ENCODE data around the gene MAPK8IP1.
"Not testable (repeated sequence)": the region's sequence is repeated elsewhere in the genome, so short reads cannot be mapped to it uniquely, and the experiment has no call there.

Gene MAPK8IP1

GRCh38 chr11:45890886-45891550 is 5.6 kb downstream of the MAPK8IP1 start:
- no peak for DNase-seq

- no peak for DNase-seq
Measured at GRCh38 chr11:45892856-45893255, 7.4 kb downstream of the MAPK8IP1 start.

GRCh38 chr11:45894555-45895247 is 9.2 kb downstream of the MAPK8IP1 start:
- no peak for DNase-seq

GRCh38 chr11:45895553-45896259 is 10.3 kb downstream of the MAPK8IP1 start:
- no peak for DNase-seq

GRCh38 chr11:45896422-45896984 is 11.1 kb downstream of the MAPK8IP1 start:
- no peak for DNase-seq

- no peak for DNase-seq
Measured at GRCh38 chr11:45897556-45897955, 12.1 kb downstream of the MAPK8IP1 start.

- no peak for DNase-seq
Measured at GRCh38 chr11:45899086-45899447, 13.6 kb downstream of the MAPK8IP1 start.

GRCh38 chr11:45899448-45900174 is 14.2 kb downstream of the MAPK8IP1 start:
- DNase-seq = peak; percentile 29

GRCh38 chr11:45900175-45900800 is 14.8 kb downstream of the MAPK8IP1 start:
- not testable (repeated sequence) for DNase-seq

- DNase-seq = no peak
Measured at GRCh38 chr11:45900916-45901617, 15.6 kb downstream of the MAPK8IP1 start.

GRCh38 chr11:45901626-45902025 is 16.2 kb downstream of the MAPK8IP1 start:
- DNase-seq = no peak

GRCh38 chr11:45902452-45903380 is 17.3 kb downstream of the MAPK8IP1 start:
- no peak for DNase-seq

- no peak for DNase-seq
Measured at GRCh38 chr11:45904309-45904915, 19.0 kb downstream of the MAPK8IP1 start.

- no peak for DNase-seq
Measured at GRCh38 chr11:45905095-45905494, 19.6 kb downstream of the MAPK8IP1 start.

- not testable (repeated sequence) for DNase-seq
Measured at GRCh38 chr11:45905576-45905975, 20.1 kb downstream of the MAPK8IP1 start.

- no peak for DNase-seq
Measured at GRCh38 chr11:45906096-45906682, 20.7 kb downstream of the MAPK8IP1 start.

- no peak for DNase-seq
Measured at GRCh38 chr11:45906965-45907611, 21.6 kb downstream of the MAPK8IP1 start, which contains the start of gene FREY1. Gene FREY1 (minus strand): TSS chr11:45907271. CDS start chr11:45907245, 26 bp downstream.

- no peak for DNase-seq
Measured at GRCh38 chr11:45907911-45908370, 22.5 kb downstream of the MAPK8IP1 start.

All from activated CD4-positive, alpha-beta T cell treated with anti-CD3 and anti-CD28 coated beads for 1 hour (primary cell).